HUES48 (cell line): Measurements from ENCODE around the gene CFAP44.

Source experiments
- H3K27ac ChIP-seq: one replicate; pipeline ENCODE4 v1.7.0; 2013; ENCODE audit warnings: low read depth, low read length, inconsistent platforms
- H3K27me3 ChIP-seq: 2 replicates; pipeline ENCODE4 v1.6.1; 2013; ENCODE audit warnings: mild to moderate bottlenecking, low read length; ENCODE audit not compliant: control insufficient read depth, insufficient read depth
- H3K36me3 ChIP-seq: 2 replicates; pipeline ENCODE4 v1.6.1; 2013; ENCODE audit warnings: low read length; ENCODE audit not compliant: control insufficient read depth, insufficient read depth
- H3K4me1 ChIP-seq: 2 replicates; pipeline ENCODE4 v1.6.1; 2013; ENCODE audit warnings: mild to moderate bottlenecking, low read length; ENCODE audit not compliant: control insufficient read depth, insufficient read depth
- H3K4me3 ChIP-seq: 2 replicates; pipeline ENCODE4 v1.5.1; 2013; ENCODE audit warnings: mild to moderate bottlenecking, low read depth, low read length
- H3K9ac ChIP-seq: 2 replicates; pipeline ENCODE4 v1.6.1; 2013; ENCODE audit warnings: mild to moderate bottlenecking, low read depth, low read length, moderate library complexity
- H3K9me3 ChIP-seq: 2 replicates; pipeline ENCODE4 v1.6.1; 2013; ENCODE audit warnings: low read length; ENCODE audit not compliant: control insufficient read depth, insufficient read depth

The CFAP44 gene

GRCh38 chr3:113438224-113438623 is 3.1 kb downstream of the CFAP44 start:
- Histone ChIP-seq H3K27me3 (no peaks in the 10 kb centered on the region), H3K9me3 (no peaks in the 10 kb centered on the region), H3K9ac (no peak overlapping the region), H3K4me3 (no peak overlapping the region), H3K27ac (no peak overlapping the region), H3K4me1 (0 out of 2 replicates have a peak, but pooled peaks cover 4% of the 10 kb centered on the region), H3K36me3 (no peaks in the 10 kb centered on the region)

GRCh38 chr3:113437411-113437810 is 3.9 kb downstream of the CFAP44 start:
- no peak overlapping the region for H3K9ac ChIP-seq
- no peak overlapping the region for H3K4me3 ChIP-seq
- H3K4me1 ChIP-seq = 0 out of 2 replicates have a peak, but pooled peaks cover 4% of the 10 kb centered on the region
- H3K27ac ChIP-seq = no peak overlapping the region
- no peaks in the 10 kb centered on the region for H3K27me3 ChIP-seq
- H3K9me3 ChIP-seq = no peaks in the 10 kb centered on the region
- no peaks in the 10 kb centered on the region for H3K36me3 ChIP-seq

GRCh38 chr3:113436809-113437208 is 4.5 kb downstream of the CFAP44 start:
- Histone ChIP-seq H3K36me3 (no peaks in the 10 kb centered on the region), H3K27ac (no peak overlapping the region), H3K27me3 (no peaks in the 10 kb centered on the region), H3K4me1 (no peaks in the 10 kb centered on the region), H3K9me3 (no peaks in the 10 kb centered on the region), H3K4me3 (no peak overlapping the region), H3K9ac (no peak overlapping the region)

- Histone ChIP-seq H3K9ac (no peak overlapping the region), H3K27ac (no peak overlapping the region), H3K27me3 (no peaks in the 10 kb centered on the region), H3K36me3 (no peaks in the 10 kb centered on the region), H3K4me3 (no peak overlapping the region), H3K4me1 (no peaks in the 10 kb centered on the region), H3K9me3 (no peaks in the 10 kb centered on the region)
Observed at GRCh38 chr3:113431811-113432210, 9.5 kb downstream of the CFAP44 start.

- H3K27me3 ChIP-seq = no peaks in the 10 kb centered on the region
- H3K9me3 ChIP-seq = no peaks in the 10 kb centered on the region
- no peaks in the 10 kb centered on the region for H3K4me1 ChIP-seq
- no peak overlapping the region for H3K4me3 ChIP-seq
- H3K9ac ChIP-seq = no peak overlapping the region
- no peak overlapping the region for H3K27ac ChIP-seq
- H3K36me3 ChIP-seq = no peaks in the 10 kb centered on the region
Observed at GRCh38 chr3:113428581-113428980, 12.7 kb downstream of the CFAP44 start.

- Histone ChIP-seq H3K27me3 (no peaks in the 10 kb centered on the region), H3K9me3 (no peaks in the 10 kb centered on the region), H3K9ac (no peak overlapping the region), H3K36me3 (no peaks in the 10 kb centered on the region), H3K27ac (no peak overlapping the region), H3K4me1 (no peaks in the 10 kb centered on the region), H3K4me3 (no peak overlapping the region)
Observed at GRCh38 chr3:113423699-113424098, 17.6 kb downstream of the CFAP44 start.

GRCh38 chr3:113421082-113421481 is 20.2 kb downstream of the CFAP44 start:
- H3K27ac ChIP-seq = no peak overlapping the region
- no peaks in the 10 kb centered on the region for H3K9me3 ChIP-seq

GRCh38 chr3:113409676-113410075 is 31.6 kb downstream of the CFAP44 start:
- Histone ChIP-seq H3K9me3 (no peaks in the 10 kb centered on the region; the same call in 1 of the 2 replicates), H3K9ac (no peak overlapping the region), H3K36me3 (no peaks in the 10 kb centered on the region)

More at GRCh38 chr3:113421082-113421481, 20.2 kb downstream of the CFAP44 start:
- no peak overlapping the region for H3K9ac ChIP-seq
- no peaks in the 10 kb centered on the region for H3K4me1 ChIP-seq
- H3K36me3 ChIP-seq = no peaks in the 10 kb centered on the region
- no peak overlapping the region for H3K4me3 ChIP-seq
- no peaks in the 10 kb centered on the region for H3K27me3 ChIP-seq

GRCh38 chr3:113405180-113405579 is 36.1 kb downstream of the CFAP44 start:
- H3K4me1 ChIP-seq = no peaks in the 10 kb centered on the region
- H3K36me3 ChIP-seq = no peaks in the 10 kb centered on the region

More at GRCh38 chr3:113409676-113410075, 31.6 kb downstream of the CFAP44 start:
- Histone ChIP-seq H3K27ac (no peak overlapping the region), H3K27me3 (no peaks in the 10 kb centered on the region), H3K4me1 (no peaks in the 10 kb centered on the region), H3K4me3 (no peak overlapping the region)

GRCh38 chr3:113404637-113405036 is 36.7 kb downstream of the CFAP44 start:
- no peaks in the 10 kb centered on the region for H3K4me1 ChIP-seq
- H3K9ac ChIP-seq = no peak overlapping the region
- H3K27ac ChIP-seq = no peak overlapping the region
- H3K27me3 ChIP-seq = no peaks in the 10 kb centered on the region
- no peaks in the 10 kb centered on the region for H3K36me3 ChIP-seq
- H3K4me3 ChIP-seq = no peak overlapping the region
- no peaks in the 10 kb centered on the region for H3K9me3 ChIP-seq

More at GRCh38 chr3:113405180-113405579, 36.1 kb downstream of the CFAP44 start:
- Histone ChIP-seq H3K27me3 (no peaks in the 10 kb centered on the region), H3K4me3 (no peak overlapping the region), H3K9me3 (no peaks in the 10 kb centered on the region), H3K27ac (no peak overlapping the region), H3K9ac (no peak overlapping the region)
